NCI-H146 treated with DMSO at 0.1 percent for 48 hours (cell line): ENCODE results near the gene JOSD1.

Experiments
- DNase-seq: peaks from one replicate; lab custom pipeline; 2025; ENCODE audit not compliant: unreplicated experiment; lab: John Stamatoyannopoulos, UW

Gene JOSD1

DNA sequence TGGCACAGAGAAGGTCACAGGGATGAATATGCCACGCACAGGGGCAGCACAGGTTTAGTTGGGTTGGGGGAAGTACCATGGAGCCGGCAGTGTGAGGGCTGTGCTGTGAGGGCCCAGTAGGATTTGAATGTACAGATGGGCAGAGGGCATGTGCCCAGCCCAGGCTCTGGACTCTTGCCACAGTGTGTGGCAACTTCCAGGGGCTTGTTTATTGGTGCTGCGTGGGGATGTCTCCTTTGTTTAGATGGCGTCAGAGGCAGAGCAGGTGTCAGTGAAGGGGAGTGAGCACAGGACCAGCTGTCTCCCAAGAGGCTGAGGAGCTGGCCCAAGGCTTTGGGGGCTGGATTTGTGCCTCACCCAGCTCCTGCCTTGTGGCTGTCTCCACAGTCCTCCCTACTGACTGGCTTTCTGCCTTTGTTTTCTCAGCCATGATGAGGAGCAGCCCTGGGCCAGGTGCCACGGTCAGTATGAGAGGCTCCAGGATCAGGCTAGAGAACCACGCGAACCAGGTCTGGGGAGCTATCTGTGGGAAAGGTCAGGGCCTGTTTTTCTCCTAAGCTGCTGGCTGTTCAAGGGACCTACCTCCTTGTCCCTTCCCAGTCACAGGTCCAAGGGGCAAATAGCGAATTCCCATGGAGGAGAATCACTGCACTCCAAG is 33.1 kb upstream of the JOSD1 start:
- no peak for DNase-seq

DNA sequence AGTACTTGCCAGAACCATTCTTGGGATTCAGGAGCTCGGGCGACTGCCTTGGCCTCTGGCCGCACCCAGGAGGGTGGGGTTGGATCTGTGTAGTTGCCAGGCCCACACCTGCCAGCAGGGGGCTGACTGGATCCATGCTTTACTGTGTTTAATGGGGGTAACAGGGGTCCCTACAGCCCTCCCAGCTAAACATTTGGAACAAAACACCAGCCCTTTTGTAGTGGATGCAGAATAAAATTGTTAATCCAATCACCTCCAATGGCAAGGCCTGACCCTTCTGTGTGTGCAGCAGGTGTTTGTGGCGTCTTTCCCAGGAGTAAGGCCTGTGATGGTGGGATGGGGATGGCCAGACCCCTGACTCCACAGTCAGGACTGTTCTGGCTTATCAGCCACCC is 32.6 kb upstream of the JOSD1 start:
- DNase-seq = no peak

DNA sequence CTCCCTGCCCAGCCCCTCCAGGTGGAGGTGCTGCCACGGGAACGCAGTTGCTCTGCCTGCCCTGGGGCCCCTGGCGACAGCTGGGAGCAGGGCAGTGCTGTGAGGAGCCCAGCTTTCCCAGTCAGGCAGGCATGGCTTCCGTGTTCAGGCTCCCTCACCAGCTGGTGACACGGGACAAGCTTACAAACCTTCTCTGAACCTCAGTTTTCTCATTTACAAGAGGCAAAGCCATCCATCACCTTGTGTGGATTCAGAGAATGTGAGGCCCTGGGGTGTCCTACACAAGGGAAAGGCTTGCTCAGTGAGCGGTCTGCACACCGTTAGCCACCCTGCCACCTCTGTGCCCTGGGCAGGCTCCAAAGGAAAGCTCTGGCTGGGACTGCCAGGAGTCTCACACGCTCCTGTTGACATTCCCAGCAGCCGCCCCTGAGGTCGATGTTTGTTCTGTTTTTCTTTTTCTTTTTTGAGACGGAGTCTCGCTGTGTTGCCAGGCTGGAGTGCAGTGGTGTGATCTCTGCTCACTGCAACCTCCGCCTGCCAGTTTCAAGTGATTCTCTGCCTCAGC is 31.6 kb upstream of the JOSD1 start:
- no peak for DNase-seq

DNA sequence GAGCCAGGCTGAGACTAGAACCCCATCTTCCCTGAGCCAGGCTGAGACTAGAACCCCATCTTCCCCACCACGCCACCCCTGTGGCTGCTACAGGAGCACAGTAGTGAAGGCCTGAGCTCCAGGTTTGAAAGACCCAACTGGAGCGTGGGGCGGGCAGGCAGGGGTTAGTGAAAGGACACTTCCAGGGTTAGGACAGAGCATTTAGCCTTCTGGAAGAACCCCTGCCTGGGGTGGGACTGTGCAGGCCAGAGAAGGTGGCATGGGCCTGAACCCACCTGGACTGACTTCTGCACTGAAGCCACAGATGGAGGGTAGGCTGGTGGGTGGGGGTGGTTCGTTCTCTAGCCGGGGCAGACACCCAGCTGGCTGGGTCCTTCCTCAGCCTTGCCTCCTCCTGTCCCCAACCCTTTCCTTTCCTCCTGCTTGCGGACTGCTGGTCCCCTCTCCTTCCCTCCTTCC is 31.0 kb upstream of the JOSD1 start:
- DNase-seq = no peak

DNA sequence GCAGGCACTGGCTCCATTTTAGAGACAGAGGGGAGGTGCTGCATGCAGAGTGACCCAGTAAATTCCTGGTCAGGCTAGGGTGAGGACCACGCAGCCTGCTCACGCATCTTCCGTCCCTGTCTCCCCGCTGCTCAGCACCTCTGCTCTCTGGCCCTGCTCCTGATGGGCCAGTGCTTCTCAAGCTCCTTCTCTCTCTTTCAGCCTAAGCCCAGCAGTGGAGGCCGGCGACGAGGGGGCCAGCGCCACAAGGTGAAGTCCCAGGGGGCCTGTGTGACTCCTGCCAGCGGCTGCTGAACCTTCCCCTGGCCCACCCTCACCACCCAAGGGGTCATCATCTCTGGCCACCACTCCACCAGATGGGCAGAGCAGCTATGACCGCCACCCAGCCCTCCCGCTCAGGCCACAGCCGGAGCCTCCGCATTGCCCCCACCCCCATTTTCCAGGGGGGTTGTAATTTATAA is 29.7 kb upstream of the JOSD1 start:
- DNase-seq = no peak

DNA sequence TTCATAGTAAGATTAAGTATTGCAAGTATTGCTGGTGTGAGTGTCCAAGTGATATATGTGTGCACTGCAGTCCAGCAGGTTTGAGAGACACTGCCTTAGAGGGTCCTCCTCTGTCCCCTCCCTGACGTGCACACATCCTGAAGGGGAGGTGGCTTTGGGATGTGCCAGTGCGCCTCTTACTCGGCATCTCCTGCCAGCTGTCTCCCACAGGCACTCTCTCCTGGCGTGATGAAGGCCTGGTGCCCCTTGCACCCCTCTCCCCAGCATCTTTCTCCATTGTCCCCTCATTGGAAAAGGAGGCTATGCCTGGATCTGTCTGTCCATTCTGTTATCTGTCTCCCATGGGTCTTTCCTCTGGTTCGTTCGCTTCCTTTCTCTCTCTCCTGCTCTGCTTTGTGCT is 29.2 kb upstream of the JOSD1 start:
- no peak for DNase-seq

DNA sequence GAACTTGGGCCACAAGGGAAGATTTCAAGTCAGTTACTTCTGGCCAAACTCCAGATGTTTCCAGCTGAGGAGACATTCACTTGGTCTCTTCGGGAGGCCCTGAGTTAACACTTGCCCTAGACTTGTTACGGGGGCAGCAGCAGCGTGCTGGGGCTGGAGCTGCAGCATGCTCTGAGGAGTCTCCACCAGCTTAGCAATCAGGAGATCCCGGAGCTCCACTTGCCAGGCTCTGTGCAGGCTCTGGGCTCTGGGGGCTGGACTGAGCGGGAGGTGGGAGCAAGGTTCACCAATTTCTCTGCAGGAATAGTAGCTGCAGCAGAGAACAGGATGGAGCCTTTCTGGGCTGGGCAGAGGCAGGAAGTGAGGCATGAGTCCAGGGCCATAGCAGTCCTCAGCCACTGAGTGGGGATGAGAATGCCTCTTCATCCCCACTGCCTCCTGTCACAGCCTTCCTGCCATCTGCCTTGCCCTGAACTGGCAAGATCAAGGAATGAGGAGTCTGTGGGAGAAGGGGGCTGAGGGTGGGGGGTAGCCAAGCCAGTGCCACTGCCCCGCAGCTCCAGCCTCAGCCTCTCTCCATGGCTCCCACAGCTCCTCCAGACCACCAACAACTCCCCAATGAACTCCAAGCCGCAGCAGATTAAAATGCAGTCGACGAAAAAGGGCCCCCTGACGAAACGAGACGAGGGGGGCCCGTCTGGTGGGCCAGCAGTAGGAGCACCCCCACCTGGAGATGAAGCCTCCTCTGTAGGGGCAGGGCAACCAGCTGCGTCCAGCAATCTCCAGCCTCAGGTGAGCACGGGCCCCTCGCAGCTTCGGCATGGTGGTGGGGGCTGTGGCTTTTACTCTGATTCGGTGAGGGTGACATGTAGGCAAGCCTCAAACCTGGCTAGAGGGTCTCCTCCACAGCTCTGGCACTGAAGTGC is 28.4 kb upstream of the JOSD1 start:
- DNase-seq = no peak

DNA sequence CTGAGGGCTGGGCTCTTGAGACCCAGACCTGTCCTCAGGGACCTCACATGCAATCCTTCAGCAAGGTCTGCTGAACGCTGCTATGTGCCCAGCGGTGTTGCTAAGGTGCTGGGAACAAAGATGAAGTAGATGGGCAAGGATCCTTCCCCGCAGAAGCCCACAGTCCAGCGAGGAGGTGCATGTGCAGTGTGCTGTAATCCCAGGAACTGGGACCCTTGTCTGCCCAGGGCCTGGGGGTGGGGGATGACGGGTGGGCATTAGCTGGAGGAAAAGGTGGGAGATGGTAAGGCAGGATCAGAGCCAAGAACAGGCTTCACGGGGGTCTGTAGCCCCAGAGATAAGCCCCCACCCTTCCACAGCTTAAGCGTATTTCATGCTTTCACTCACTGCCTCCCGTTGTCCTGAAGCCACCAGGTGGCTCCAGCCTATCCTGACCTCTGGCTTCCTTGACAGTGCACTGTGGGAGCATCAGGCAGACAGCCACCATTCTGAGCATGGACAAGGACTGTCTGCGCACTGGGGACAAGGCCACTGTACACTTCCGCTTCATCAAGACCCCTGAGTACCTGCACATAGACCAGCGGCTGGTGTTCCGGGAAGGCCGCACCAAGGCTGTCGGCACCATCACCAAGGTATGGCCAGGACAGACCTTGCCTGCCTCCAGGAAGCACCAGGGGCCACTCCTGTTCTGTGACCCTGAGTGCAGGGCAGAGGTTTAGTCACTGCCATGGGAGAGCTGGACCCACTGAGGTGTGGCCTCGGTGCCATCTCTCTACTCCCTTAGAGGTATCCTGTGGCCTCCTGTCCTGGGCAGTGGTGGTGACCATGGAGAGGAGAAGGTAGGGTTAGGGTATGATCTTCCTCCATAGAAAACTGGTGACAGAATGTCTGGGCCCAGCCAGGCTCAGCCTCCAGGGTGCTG is 27.0 kb upstream of the JOSD1 start:
- no peak for DNase-seq

DNA sequence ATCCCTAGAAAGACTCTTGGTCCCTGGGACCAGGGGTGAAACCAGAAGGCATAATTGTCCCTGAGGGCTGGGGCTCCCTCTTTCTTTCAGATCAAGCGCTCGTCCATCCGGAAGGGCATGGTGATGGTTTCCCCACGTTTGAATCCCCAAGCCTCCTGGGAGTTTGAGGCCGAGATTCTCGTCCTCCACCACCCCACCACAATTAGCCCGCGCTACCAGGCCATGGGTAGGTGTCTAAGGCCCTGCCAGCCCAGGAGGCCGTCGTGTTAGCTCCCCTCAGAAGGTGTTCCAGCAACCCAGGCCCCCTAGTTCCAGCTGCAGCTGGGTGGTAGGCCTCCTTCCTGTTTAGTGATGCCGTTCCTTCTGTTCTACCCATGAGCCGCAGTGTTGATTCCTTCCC is 26.4 kb upstream of the JOSD1 start:
- DNase-seq = no peak

DNA sequence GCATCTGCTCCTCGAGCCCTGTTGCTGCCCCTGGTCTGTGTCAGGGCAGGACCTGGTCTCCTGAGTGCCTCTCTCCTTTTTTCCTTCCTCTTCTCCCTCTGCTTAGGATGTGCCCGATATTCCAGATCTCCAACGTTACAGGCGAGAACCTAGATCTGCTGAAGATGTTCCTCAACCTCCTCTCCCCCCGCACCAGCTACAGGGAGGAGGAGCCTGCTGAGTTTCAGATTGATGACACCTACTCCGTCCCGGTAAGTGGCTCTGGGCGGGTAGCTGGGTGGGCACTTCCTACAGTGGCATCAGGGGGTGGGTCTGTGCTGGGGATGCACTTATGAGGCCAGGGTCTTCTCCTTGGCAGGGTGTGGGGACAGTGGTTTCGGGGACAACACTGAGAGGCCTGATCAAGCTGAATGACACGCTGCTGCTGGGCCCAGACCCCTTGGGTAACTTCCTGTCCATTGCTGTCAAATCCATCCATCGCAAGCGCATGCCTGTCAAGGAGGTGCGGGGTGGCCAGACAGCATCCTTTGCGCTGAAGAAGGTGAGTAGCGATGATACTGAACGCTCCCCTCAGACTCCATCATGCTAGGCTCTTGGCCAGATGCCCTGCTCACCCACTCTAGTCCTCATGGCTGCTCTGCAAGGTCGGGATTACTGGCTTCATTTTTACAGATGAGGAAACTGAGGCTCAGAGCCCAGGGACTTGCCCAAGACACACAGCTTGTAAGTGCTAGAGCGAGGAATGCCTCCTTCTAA is 25.3 kb upstream of the JOSD1 start:
- DNase-seq = no peak

DNA sequence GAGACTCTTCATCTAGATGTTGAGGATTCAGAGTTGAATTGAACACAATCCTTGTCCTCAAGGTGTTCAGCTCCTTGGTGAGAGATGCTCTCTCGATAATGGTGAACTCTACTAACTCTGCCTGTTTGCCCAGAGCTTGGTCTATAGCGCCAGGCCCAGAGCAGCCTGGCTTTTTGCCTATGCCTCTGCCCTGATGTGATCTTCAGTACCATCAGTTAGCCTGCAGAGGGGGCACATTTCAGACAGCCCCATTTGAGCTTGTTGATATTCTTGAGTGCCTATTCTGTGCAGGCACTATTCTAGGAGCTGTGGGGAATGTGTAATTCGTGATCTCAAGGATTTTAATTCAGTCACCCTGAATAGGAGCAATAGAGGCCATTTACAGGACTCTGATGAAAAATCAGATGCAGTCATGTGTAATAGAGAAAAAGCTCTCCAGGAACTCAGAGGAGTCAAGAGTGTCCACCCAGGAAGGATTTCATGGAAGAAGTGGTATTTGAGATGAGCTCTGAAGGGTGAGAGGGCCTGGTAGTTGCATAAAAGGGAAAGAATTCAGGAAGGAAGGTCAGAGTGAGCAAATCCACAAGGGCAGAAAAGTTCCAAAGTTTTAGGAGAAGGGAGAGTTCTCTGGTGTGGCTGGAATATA is 24.3 kb upstream of the JOSD1 start:
- no peak for DNase-seq

DNA sequence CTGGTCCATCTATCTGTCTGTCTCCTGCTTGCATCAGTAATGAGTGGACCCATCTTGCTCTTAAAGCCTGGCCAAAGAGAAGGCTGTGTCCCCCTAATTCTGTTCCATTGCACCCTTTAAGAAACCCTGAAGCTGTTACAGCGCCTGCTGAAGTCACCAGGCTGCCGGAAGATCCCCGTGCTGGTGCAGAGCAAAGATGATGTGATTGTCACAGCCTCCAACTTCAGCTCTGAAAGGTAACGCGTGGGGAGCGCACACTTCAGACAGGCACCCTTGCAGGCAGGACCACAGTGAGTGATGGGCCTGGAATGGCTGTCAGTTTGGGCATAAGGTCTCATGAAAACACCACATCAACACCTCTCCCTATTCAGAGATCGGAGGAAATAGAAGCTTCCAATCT is 23.4 kb upstream of the JOSD1 start:
- no peak for DNase-seq

DNA sequence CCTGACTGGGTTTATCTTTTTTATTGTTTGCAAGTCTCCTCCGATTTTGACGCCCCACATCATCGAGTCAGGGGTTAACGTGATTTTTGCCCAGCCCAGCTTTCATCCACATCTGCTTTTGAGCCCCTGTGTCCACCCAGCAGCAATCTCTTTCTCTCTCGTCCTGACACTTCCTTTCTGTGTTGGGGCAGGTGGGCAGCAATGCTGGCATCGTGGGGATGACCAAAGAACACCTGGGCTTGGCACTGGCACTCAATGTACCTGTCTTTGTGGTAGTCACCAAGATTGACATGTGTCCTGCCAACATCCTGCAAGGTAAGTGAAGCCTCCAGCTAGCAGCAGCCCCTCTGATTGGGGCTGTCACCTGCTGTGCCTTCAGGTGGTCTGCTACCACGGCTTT is 20.8 kb upstream of the JOSD1 start:
- DNase-seq = no peak

DNA sequence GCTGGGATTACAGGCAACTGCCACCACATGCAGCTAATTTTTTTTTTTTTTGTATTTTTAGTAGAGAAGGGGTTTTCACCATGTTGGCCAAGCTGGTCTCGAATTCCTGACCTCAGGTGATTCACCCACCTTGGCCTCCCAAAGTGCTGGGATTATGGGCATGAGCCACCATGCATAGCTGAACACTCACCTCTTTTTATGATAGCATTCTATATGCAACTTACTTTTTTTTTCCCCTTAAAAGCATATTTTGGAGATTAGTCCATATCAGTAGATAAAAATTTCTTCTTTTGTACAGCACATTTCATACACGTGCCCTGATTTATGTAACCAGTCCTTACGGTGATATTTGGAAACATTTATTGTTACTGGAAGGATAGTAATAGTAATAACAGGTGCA is 19.6 kb upstream of the JOSD1 start:
- DNase-seq = no peak

DNA sequence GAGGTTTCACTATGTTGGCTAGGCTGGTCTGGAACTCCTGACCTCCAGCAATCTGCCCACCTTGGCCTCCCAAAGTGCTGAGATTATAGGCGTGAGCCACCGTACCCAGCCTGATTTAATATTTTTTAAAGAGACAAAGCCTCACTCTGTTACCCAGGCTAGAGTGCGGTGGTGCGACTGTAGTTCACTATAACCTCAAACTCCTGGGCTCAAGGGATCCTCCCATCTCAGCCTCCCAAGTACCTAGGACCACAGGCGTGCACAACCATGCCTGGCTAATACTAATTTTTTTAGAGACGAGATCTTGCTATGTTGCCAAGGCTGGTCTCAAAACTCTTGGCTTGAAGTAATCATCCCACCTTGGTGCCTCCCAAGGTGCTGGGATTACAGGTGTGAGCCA is 18.5 kb upstream of the JOSD1 start:
- DNase-seq = no peak

DNA sequence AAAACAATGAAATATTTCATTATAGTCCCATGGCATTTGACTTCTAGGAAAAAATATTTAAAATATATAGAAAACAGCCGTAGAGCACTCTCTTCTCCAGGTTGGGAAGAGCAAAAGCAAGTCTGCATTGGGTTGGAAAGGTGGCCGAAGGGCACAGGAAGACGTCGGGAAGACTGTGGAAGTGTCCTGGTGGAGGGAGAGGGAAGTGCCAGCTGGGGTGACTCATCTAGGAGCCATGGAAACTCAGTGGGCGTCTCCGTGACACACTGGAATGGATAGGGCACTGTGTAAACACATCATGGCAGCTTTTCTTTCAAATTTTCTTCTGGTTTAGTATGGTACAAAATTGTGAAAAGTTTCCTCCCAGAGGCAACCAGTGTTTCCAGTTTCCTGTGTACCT is 17.7 kb upstream of the JOSD1 start:
- DNase-seq = no peak

DNA sequence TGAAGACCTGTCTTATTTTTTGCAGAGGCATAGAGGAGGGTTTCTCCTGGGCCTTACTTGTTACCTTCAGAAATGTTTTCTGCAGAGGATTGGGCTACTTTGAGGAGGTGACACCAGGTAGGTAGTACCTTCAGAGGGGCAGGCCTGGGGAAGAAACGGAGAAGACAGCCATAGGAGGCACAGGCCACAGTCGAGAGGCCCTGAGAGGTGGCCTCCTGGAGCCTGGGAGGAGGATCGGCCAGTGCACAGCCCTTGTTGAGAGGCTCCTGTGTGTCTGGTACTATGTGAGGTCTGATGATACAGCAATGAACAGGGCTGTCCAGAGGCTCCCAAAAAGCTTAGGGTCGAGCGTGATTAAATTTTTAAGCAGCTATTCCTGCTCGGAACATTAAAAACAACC is 16.5 kb upstream of the JOSD1 start:
- DNase-seq = no peak

DNA sequence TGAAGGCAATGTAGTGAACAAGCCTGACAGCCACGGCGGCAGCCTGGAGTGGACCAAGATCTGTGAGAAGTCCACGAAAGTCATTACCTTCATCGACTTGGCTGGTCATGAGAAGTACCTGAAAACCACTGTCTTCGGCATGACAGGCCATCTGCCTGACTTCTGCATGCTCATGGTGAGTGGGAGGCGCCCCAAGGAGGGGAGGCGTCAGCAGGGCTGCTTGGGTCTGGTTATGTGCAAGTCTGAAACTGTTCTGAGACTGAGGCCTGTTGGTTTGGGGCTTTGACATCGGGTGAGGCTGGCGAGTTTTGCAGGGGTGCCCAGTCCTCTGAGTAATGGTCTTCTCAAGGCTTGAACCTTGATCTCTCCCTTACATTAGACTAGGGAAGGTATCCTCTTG is 16.1 kb upstream of the JOSD1 start:
- DNase-seq = no peak

DNA sequence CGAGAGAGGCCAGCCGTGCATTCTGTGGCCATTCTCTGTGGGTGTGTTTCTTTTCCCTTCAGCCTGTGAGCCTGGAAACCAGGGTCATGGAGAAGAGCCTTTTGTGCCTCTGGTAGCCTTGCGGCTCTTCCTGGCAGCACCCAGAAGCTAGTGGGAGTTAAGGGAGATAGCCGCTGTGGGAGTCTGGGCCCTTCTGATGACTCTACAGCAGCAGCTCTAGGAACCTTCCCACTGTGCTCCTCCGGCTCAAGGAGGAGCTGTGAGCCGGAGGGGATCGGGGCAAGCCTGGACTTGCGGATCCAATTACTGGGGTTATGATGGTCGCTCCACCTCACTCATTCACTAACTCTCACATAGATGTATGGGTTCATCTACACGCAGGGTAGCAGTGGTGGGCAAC is 15.5 kb upstream of the JOSD1 start:
- DNase-seq = no peak

DNA sequence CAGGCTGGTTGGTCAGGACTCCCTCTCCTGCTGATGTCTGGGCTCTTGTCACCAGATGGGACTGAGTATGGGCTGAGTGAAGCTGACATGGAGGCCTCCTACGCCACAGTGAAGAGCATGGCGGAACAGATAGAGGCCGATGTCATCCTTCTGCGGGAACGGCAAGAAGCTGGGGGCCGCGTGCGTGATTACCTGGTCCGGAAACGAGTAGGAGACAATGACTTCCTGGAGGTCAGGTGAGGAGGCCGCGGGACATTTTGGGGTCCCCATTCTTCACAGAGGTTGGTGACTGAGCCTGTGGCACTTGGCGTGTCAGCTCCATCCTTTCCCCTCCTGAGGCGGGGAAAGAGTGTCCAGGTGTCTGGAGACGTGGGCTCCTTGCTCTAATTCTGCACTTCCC is 15.1 kb upstream of the JOSD1 start:
- no peak for DNase-seq
